Measurements from ENCODE around the gene BCAR1.
A peak's percentile ranks its signal among the peaks of the same experiment; 100 is the strongest.
"Not testable (repeated sequence)": the region's sequence is repeated elsewhere in the genome, so short reads cannot be mapped to it uniquely, and the experiment has no call there.

Gene BCAR1

GRCh38 chr16:75252946-75253911 is 1.8 kb upstream of the BCAR1 start:
- no peak for DNase-seq

- no peak for DNase-seq
Measured at GRCh38 chr16:75252049-75252864, 833 bp upstream of the BCAR1 start.

- DNase-seq = peak in 1 of 2 experiments; percentile 50
Measured at GRCh38 chr16:75250809-75251279, 580 bp downstream of the BCAR1 start.

- no peak for DNase-seq
Measured at GRCh38 chr16:75250089-75250808, 1.2 kb downstream of the BCAR1 start.

- DNase-seq = no peak
Measured at GRCh38 chr16:75249441-75249840, 2.0 kb downstream of the BCAR1 start.

GRCh38 chr16:75248536-75249380 is 2.7 kb downstream of the BCAR1 start:
- no peak for DNase-seq

GRCh38 chr16:75248142-75248535 is 3.3 kb downstream of the BCAR1 start:
- no peak for DNase-seq

GRCh38 chr16:75247249-75247648 is 4.2 kb downstream of the BCAR1 start:
- no peak for DNase-seq

- DNase-seq = no peak
Measured at GRCh38 chr16:75246504-75247205, 4.8 kb downstream of the BCAR1 start.

- DNase-seq = peak in 1 of 2 experiments; percentile 22
Measured at GRCh38 chr16:75244844-75245758, 6.3 kb downstream of the BCAR1 start.

GRCh38 chr16:75244225-75244809 is 7.1 kb downstream of the BCAR1 start:
- no peak for DNase-seq

GRCh38 chr16:75243667-75244224 is 7.7 kb downstream of the BCAR1 start:
- DNase-seq = no peak

- DNase-seq = not testable (repeated sequence)
Measured at GRCh38 chr16:75242436-75243078, 8.9 kb downstream of the BCAR1 start.

GRCh38 chr16:75241955-75242354 is 9.5 kb downstream of the BCAR1 start:
- no peak for DNase-seq

GRCh38 chr16:75241412-75241811 is 10.0 kb downstream of the BCAR1 start:
- no peak for DNase-seq

GRCh38 chr16:75240633-75241032 is 10.8 kb downstream of the BCAR1 start:
- not testable (repeated sequence) for DNase-seq

GRCh38 chr16:75239542-75240122 is 11.8 kb downstream of the BCAR1 start:
- DNase-seq = no peak

GRCh38 chr16:75238853-75239541 is 12.4 kb downstream of the BCAR1 start:
- no peak for DNase-seq

All from NCI-H526 (cell line).